GM21737 (cell line): ENCODE results near the gene UBE2D2.

ENCODE experiments used
- ATAC-seq: cut with Tn5 transposase; IDR thresholded peaks from one replicate; pipeline ENCODE4 v1.9.1; 2021; ENCODE audit warnings: mild to moderate bottlenecking, moderate library complexity; ENCODE audit not compliant: unreplicated experiment

Gene UBE2D2

GRCh38 chr5:139646111-139646510, 85.0 kb downstream of the UBE2D2 start:
- ATAC-seq = no peak

GRCh38 chr5:139646912-139647505, 85.9 kb downstream of the UBE2D2 start:
- no peak for ATAC-seq

GRCh38 chr5:139647506-139648204, 86.5 kb downstream of the UBE2D2 start:
- ATAC-seq = no peak

GRCh38 chr5:139648205-139649081, 87.3 kb downstream of the UBE2D2 start, which contains the start of gene CXXC5:
Gene CXXC5, plus strand, starts transcription at chr5:139648349. Its CDS starts 32,175 bp downstream, at chr5:139680524.
- no peak for ATAC-seq

GRCh38 chr5:139649082-139649991, 88.2 kb downstream of the UBE2D2 start:
- ATAC-seq = no peak

- no peak for ATAC-seq
Observed at GRCh38 chr5:139650031-139650688, 89.0 kb downstream of the UBE2D2 start.

- no peak for ATAC-seq
Observed at GRCh38 chr5:139650689-139651042, 89.5 kb downstream of the UBE2D2 start.

GRCh38 chr5:139651043-139651834, 90.1 kb downstream of the UBE2D2 start:
- ATAC-seq = no peak

GRCh38 chr5:139651853-139652787, 91.0 kb downstream of the UBE2D2 start:
- ATAC-seq = peak; percentile 44

- ATAC-seq = peak; percentile 33
Observed at GRCh38 chr5:139652788-139653241, 91.7 kb downstream of the UBE2D2 start.

GRCh38 chr5:139653616-139654015, 92.5 kb downstream of the UBE2D2 start:
- ATAC-seq = no peak

- no peak for ATAC-seq
Observed at GRCh38 chr5:139654464-139654863, 93.3 kb downstream of the UBE2D2 start.

- ATAC-seq = no peak
Observed at GRCh38 chr5:139654871-139655491, 93.8 kb downstream of the UBE2D2 start.

- no peak for ATAC-seq
Observed at GRCh38 chr5:139655727-139656271, 94.7 kb downstream of the UBE2D2 start.

GRCh38 chr5:139657363-139658321, 96.5 kb downstream of the UBE2D2 start:
- ATAC-seq = no peak

GRCh38 chr5:139658501-139658927, 97.4 kb downstream of the UBE2D2 start:
- no peak for ATAC-seq
